Glomerular endothelial cell (primary cell): Measurements from ENCODE around the gene PAN3. TPM values are rescaled to one million over a fixed set of nuclear protein-coding genes. Genes with fewer than 3 reads are reported as not detected.

Experiments used
- DNase-seq: peaks from one replicate; pipeline ENCODE4 v3.0.0-alpha.2; 2011; ENCODE audit warnings: low read depth, low spot score; ENCODE audit errors: extremely low read depth
- total RNA-seq: library from RNA; depleted of rRNA; stranded (reverse); fragments of >200 nt; gene quantifications from 2 replicates; pipeline ENCODE4 v1.2.3, GENCODE V29; 2015

Gene PAN3
- total RNA-seq, 1 donor from 2014 or later = 27.4 TPM

DNA sequence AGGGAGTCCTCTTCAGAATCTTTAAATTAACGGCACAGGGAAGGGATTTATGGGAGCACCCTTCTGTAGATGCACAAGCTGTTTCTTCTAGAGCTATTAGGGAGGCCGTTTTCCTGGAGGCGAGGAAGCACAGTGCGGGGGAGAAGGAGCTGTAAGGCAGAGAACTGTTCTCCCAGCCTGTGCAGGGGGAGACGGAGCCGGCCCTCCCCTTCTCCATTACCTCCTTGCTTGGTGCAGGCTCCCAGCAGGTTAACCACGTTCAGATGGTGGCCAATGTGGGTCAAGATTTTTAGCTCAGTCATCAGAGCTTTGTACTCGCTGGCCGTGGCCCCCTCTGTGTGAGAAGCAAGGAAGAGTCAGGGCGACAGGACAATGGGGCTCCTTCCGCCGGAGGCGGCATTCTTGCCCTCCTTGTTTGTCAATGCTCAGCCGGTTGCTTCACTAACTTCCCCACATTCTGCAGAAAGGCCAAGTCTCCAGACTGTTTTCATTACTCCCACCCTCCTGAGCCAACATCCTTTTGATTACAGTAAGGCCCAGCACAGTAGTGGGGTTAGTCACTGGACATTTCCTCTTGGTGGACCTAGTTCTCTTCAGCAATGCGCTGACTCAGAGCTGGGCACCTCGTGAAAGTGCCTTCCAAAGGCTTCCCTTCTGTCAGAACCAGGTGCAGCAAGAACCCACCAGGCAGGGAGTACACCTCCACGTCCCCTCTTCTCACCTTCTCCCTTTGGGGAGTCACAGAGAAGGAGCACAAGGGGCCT, 191.2 kb downstream of the PAN3 start:
- DNase-seq = peak; percentile 98

DNA sequence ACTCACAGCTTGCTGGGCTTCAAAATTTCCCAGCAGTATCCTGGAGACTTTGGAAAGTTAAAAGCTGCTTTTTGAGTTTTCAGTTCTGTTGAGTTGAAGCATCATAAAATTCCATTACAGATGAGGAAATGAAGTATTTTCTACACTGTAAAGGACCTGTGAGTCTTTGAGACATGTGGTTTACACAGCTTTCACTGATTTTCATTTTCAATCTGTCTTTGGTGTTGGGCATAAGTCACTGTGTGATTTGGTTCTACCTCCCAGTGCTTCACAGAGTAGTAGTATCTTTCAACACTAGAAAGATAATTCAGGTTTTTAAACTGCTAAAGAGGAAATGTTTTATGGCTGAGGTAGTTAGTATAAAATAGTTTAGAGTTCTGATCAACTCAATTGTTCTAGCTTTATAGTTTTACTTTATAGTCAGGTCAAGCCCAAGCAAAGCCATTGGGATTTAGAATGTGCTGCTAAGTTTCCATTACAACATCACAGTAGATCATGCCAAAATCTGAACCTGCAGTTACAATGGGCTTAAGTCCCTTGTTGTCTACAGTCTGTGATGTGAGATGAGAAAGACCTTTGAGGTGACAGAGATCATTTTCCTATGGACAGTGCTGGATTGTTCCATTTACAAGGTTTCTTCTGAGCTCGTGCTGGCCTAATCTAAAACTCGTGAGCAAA, 195.0 kb downstream of the PAN3 start:
- DNase-seq = no peak

DNA sequence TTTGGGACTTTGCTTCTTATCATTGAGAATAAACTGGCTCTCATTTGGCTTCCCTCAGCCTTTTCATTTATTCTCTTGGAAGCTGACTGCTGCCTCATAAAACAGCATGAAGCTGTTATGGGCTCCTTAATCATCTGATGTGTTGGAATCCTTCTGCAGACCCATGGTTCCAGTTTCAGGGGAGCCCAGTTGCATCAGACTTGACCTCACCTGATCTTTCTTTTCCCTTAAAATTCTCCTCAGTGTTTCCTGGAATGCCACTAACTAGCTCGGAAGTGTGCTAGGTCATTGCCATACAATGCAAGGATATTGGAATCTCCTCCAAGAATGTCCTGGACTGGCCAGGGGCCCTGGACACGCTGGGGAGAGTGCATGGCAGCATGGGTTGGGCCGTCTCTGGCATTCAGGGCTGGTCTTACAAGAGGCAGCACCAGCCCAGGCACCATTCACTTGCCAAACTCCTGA, 197.9 kb downstream of the PAN3 start:
- DNase-seq = no peak

DNA sequence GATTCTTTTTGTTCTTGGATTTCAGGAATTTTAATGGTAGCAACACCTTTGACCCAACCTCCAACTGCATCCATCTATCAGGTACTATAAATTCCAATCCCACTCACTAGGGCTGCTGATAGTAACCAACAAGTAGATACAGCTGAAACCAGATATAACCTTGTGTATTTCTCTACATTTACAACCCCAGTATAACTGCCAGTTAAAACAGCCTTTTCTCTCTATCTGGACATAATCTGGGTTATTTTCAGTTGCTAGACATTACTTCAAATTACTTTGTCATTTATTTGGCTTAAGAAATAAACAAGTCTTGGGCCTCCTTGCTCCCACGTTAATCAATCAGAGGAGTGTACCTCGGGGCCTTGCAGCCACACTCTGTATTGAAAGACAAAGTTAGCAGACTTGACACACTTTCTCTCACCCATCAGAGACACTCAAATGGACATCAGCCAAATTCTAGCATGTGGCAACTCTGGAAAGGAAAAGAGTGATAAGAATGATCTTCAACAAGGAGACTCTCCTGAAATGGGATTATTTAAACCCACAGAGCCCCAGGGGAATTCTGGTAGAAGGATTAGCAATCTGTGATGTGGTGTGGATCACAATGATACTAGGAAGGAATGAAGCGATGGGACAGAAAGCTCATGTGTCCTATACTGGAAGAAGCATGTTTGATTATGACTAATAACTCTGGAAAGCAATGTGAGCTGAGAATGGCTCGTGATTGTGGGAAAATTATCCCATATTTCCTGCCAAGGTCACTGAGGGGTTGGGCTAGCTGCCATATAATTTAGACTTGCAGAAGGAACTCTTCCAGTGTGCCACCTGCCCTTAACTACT, 199.0 kb downstream of the PAN3 start:
- DNase-seq = no peak

DNA sequence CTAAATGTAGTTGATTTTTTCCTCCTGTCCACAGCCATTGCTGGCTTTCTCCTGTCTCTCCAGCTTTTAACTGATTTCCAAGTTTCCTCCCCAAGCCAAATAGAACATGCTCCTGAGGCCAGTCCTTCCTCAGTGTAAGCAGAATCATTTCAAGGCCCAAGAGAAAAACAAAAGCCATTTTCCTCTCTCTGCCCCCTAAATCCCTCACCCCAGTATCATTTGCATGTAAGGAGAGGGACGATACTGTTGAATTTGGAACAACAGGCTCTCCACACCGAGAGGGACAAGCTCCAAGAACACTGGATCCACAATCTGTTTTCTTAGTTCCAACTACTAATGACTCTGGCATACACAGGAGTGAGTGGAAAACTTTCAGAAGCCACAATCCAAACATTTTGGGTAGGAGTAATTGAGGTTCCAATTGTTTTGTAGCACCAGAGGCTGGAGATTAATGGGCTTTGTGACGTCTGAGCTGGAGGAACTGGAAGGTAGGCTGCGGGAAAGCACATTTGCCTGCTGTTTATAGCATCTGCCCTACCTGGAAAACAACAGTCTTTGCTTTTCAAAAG, 199.7 kb downstream of the PAN3 start:
- DNase-seq = no peak

DNA sequence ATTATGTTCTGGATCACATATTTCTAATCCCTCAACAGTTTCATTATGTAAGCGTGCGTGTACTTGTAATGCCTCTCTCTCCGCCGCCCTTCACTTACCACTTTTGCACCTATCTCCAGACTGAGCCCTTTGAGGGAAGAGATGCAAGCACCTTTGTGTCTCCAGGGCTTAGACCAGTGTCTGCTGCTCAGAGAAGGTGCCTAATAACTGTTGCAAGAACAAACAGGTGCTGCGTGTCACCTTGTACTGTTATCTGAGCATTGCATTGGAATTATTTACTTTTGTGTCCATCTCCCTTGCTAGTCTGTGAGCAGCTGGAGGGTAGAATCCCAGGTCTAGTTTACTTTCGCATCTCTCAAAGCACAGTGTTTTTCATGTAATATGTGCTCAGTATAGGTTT, 200.4 kb downstream of the PAN3 start:
- DNase-seq = no peak

DNA sequence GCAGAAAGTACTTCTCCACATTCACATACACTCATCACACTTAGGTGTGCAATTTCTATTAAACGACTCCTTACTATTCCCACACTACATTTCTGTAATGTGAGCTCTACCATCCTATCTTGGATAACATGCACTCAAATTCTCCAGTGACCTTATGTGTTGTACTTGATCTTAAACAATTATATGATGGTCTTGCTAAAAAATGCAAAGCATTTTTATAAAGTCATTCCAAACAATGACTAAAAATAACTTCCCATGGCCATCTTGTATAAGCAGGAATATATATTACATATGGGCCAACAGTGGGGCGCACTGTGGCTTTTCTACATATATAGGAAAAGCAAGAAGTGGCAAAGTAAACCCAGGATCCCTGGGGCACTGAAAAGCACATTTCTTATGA, 201.1 kb downstream of the PAN3 start:
- no peak for DNase-seq

DNA sequence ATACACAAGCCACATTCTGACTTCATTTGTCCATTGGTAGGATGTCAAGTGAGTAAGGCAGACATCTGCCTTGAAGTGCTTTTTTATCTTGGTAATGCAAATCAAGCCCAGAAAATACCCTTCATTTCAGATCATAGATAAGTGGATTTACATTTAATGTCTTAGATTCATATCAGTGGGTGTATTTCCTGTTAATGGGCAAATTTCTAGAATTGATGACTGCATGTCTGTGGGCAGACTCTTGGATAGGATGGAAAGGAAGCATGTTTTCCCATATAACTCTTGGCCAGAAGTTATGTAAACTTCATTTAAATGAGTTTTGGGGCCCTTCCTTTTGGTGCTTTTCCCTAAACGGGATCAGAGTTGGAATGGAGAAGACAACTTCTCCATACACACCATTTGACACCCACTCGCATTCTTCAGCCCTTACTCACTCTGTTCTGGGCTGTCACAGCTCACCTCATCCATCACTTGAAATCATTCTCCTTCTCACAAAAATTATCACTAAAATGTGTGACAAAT, 202.0 kb downstream of the PAN3 start:
- DNase-seq = no peak

DNA sequence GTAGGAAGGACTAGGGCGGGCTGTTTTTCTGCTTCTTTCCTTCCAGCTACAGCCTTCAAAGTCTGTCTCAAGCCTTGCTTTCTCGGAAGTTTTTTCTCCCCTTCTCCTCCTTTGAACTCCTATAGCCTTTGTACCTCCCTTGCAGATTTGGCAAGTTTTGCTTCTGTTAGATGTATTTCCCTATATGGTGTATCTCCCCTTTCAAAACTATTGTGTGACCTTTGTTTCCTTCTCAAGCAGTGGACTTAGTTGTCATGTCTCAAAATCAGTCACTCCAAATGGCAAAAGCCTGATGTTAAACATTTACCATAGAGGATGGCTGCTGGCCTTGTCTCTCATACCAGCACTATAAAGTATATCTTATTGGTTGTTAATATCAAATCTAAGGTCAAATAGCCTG, 203.9 kb downstream of the PAN3 start:
- DNase-seq = no peak

DNA sequence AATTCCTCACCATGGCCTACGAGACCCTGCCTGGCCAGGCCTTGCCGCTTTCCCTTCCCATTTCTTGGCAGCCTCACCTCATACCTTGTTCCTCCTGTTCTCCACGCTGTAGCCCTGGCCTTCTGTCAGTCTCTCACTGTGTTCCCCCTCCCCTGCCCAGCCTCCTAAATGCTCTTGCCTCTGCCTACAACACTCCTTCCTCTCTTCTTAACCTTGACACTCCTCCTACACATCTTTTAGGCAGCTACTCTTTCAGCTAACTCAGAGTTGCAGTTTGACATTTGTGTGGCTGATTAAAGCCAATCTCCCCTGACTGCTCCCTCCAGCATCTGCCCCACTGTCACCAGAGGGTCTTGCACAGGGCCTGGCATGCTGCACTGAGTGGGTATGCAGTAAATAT, 205.8 kb downstream of the PAN3 start:
- DNase-seq = no peak

Other genes with a start within 250 kb of the PAN3 start
- not detected in 2 replicates for gene PDX1, start 218.5 kb upstream of the PAN3 start, total RNA-seq
- not detected in 2 replicates for gene CDX2, start 169.2 kb upstream of the PAN3 start, total RNA-seq
- gene URAD, start 149.9 kb upstream of the PAN3 start, total RNA-seq = not detected in 2 replicates
- not detected in 2 replicates for gene FLT3, start 38.0 kb upstream of the PAN3 start, total RNA-seq